GM23248 (cell line): ENCODE results near the gene ATG13. TPM values are rescaled to one million over a fixed set of nuclear protein-coding genes. Genes with fewer than 3 reads are reported as not detected.

ENCODE experiments used
- DNase-seq: peaks from one replicate; pipeline ENCODE4 v3.0.0-alpha.2; 2015
- H2AFZ ChIP-seq: fragments of 200-600 bp; sonication (generic); 2 replicates; pipeline ENCODE4 v1.6.1; 2016; ENCODE audit warnings: antibody characterized with exemption
- H3F3A ChIP-seq: fragments of 200-600 bp; sonication (generic); 2 replicates; pipeline ENCODE4 v1.6.1; 2016; ENCODE audit warnings: mild to moderate bottlenecking, antibody characterized with exemption, mixed run types; ENCODE audit not compliant: insufficient read depth
- H3K27ac ChIP-seq: fragments of 200-600 bp; sonication (generic); 2 replicates; pipeline ENCODE4 v1.5.1; 2016; ENCODE audit warnings: mild to moderate bottlenecking
- H3K27me3 ChIP-seq: fragments of 200-600 bp; sonication (generic); replicated peaks from 2 replicates; pipeline ENCODE4 v1.6.1; 2016; ENCODE audit warnings: mild to moderate bottlenecking; ENCODE audit not compliant: insufficient read depth
- H3K36me3 ChIP-seq: fragments of 200-600 bp; sonication (generic); 2 replicates; pipeline ENCODE4 v1.6.1; 2016; ENCODE audit warnings: low read depth, mild to moderate bottlenecking
- H3K4me1 ChIP-seq: fragments of 200-600 bp; sonication (generic); 2 replicates; pipeline ENCODE4 v1.6.1; 2016; ENCODE audit warnings: mild to moderate bottlenecking; ENCODE audit not compliant: insufficient read depth
- H3K4me2 ChIP-seq: fragments of 200-600 bp; sonication (generic); one replicate; pipeline ENCODE4 v1.6.1; 2016; ENCODE audit warnings: mild to moderate bottlenecking; ENCODE audit not compliant: unreplicated experiment
- H3K4me3 ChIP-seq: fragments of 200-600 bp; sonication (generic); 2 replicates; pipeline ENCODE4 v1.5.1; 2016; ENCODE audit warnings: mild to moderate bottlenecking
- H3K79me2 ChIP-seq: fragments of 200-600 bp; sonication (generic); 2 replicates; pipeline ENCODE4 v1.6.1; 2016; ENCODE audit warnings: mild to moderate bottlenecking; ENCODE audit not compliant: insufficient read depth
- H3K9ac ChIP-seq: fragments of 200-600 bp; sonication (generic); 2 replicates; pipeline ENCODE4 v1.6.1; 2016; ENCODE audit warnings: mild to moderate bottlenecking
- H3K9me2 ChIP-seq: fragments of 200-600 bp; sonication (generic); 2 replicates; pipeline ENCODE4 v1.6.1; 2016; ENCODE audit warnings: mixed run types, mild to moderate bottlenecking, moderate library complexity; ENCODE audit not compliant: insufficient read depth
- H3K9me3 ChIP-seq: fragments of 200-600 bp; sonication (generic); one replicate; pipeline ENCODE4 v1.6.1; 2017; ENCODE audit warnings: low read depth
- H4K20me1 ChIP-seq: fragments of 200-600 bp; sonication (generic); 2 replicates; pipeline ENCODE4 v1.6.0; 2016; ENCODE audit not compliant: insufficient read depth
- EZH2 ChIP-seq: fragments of 200-600 bp; sonication (generic); IDR thresholded peaks from 2 replicates; pipeline ENCODE4 v1.6.1; 2018; ENCODE audit warnings: antibody characterized with exemption, mild to moderate bottlenecking; ENCODE audit not compliant: insufficient read depth, poor library complexity, severe bottlenecking
- EZH2phosphoT487 ChIP-seq: fragments of 200-600 bp; sonication (generic); IDR thresholded peaks from 2 replicates; pipeline ENCODE4 v1.6.1; 2018; ENCODE audit warnings: antibody characterized with exemption, moderate library complexity, mild to moderate bottlenecking, low read depth; ENCODE audit not compliant: insufficient read depth
- WGBS, 2 experiments: methylation state at CpG; one replicate each; pipeline ENCODE4 v1.1.6; 2015 to 2017; ENCODE audit warnings: low lambda C conversion rate in 2 of 2, low coverage in 1 of 2; ENCODE audit errors: missing lambda C conversion rate in 2 of 2; 5-methylcytosine and 5-hydroxymethylcytosine counted together
- in situ Hi-C: fragments of 300-500 bp; cut with MboI; formaldehyde crosslinking; loops from 2 replicates; pipeline ENCODE4 v1.15.0; 2020
- polyA plus RNA-seq: library from polyadenylated mRNA; unstranded; fragments of >200 nt; fragmentation: Nextera tagmentation; extraction: Ambion mirVana; gene quantifications from 2 replicates; pipeline ENCODE4 v1.2.1, GENCODE V29; 2016
- total RNA-seq: library from RNA; depleted of rRNA; stranded (reverse); fragments of >200 nt; shearing (Covaris generic); gene quantifications from 2 replicates; pipeline ENCODE4 v1.2.3, GENCODE V29; 2014

ATG13 gene
- total and polyA plus RNA-seq, 2 experiments from 2014 or later, result 55.1 to 118 TPM

GRCh38 chr11:46676436-46677158 lies 59.2 kb downstream of the ATG13 start:
- 81 to 85% methylated on average over 15 of the region's 15 CpGs for WGBS, 2 experiments
- no peak overlapping the region for H3K4me2 ChIP-seq
- no peaks in the 10 kb centered on the region for H3K9me2 ChIP-seq
- no peak overlapping the region for H3K9ac ChIP-seq
- no peak for TF ChIP-seq EZH2phosphoT487
- TF ChIP-seq EZH2, result no peak
- peaks cover 14% of the 10 kb centered on the region for H3K4me1 ChIP-seq
- H3K9me3 ChIP-seq, result no peaks in the 10 kb centered on the region
- no peaks in the 10 kb centered on the region for H3K27me3 ChIP-seq
- H3K36me3 ChIP-seq, result peaks cover 28% of the 10 kb centered on the region; the same call in 1 of the 2 replicates
- H2AFZ ChIP-seq, result no peak overlapping the region
- no peaks in the 10 kb centered on the region for H4K20me1 ChIP-seq
- no peak overlapping the region for H3K4me3 ChIP-seq
- DNase-seq, result no peak
- in situ Hi-C loops, result no loop called here
- no peaks in the 10 kb centered on the region for H3K79me2 ChIP-seq
- H3K27ac ChIP-seq, result peak overlapping the region; percentile 94
- H3F3A ChIP-seq, result peaks cover 28% of the 10 kb centered on the region

GRCh38 chr11:46677169-46677568 lies 59.8 kb downstream of the ATG13 start:
- no peak for DNase-seq
- H2AFZ ChIP-seq, result no peak overlapping the region
- TF ChIP-seq EZH2phosphoT487 (no peak), EZH2 (no peak)
- no peaks in the 10 kb centered on the region for H4K20me1 ChIP-seq
- no peaks in the 10 kb centered on the region for H3K9me3 ChIP-seq
- in situ Hi-C loops, result no loop called here
- peaks cover 25% of the 10 kb centered on the region for H3F3A ChIP-seq
- H3K4me3 ChIP-seq, result no peak overlapping the region
- no peak overlapping the region for H3K27ac ChIP-seq
- H3K4me1 ChIP-seq, result peaks cover 13% of the 10 kb centered on the region
- H3K79me2 ChIP-seq, result no peaks in the 10 kb centered on the region
- H3K27me3 ChIP-seq, result no peaks in the 10 kb centered on the region
- H3K4me2 ChIP-seq, result no peak overlapping the region
- H3K36me3 ChIP-seq, result peaks cover 23% of the 10 kb centered on the region; the same call in 1 of the 2 replicates
- no peaks in the 10 kb centered on the region for H3K9me2 ChIP-seq
- H3K9ac ChIP-seq, result no peak overlapping the region
- WGBS, 2 experiments, result 98% methylated on average over 8 of the region's 8 CpGs

- H3K4me2 ChIP-seq, result no peak overlapping the region
- peaks cover 13% of the 10 kb centered on the region for H3K4me1 ChIP-seq
- peaks cover 16% of the 10 kb centered on the region; the same call in 1 of the 2 replicates for H3K36me3 ChIP-seq
- no peak for TF ChIP-seq EZH2phosphoT487
- no peak for TF ChIP-seq EZH2
- in situ Hi-C loops, result no loop called here
- no peak overlapping the region for H2AFZ ChIP-seq
- H4K20me1 ChIP-seq, result no peaks in the 10 kb centered on the region
- H3K27me3 ChIP-seq, result no peaks in the 10 kb centered on the region
- H3K9me3 ChIP-seq, result no peaks in the 10 kb centered on the region
- peak; percentile 49 for DNase-seq
- WGBS, 2 experiments, result 81 to 87% methylated on average over 10 of the region's 10 CpGs
- no peaks in the 10 kb centered on the region for H3K9me2 ChIP-seq
- H3K9ac ChIP-seq, result no peak overlapping the region
- no peak overlapping the region for H3K4me3 ChIP-seq
- 0 out of 2 replicates have a peak overlapping the region, but pooled peaks have one; percentile 9 for H3K27ac ChIP-seq
- 0 out of 2 replicates have a peak, but pooled peaks cover 2% of the 10 kb centered on the region for H3K79me2 ChIP-seq
- H3F3A ChIP-seq, result peaks cover 26% of the 10 kb centered on the region
Measured at GRCh38 chr11:46677991-46678740, 60.8 kb downstream of the ATG13 start.

GRCh38 chr11:46678741-46679130 lies 61.4 kb downstream of the ATG13 start:
- TF ChIP-seq EZH2phosphoT487 (no peak), EZH2 (no peak)
- no peak overlapping the region for H3K9ac ChIP-seq
- no peak overlapping the region for H3K4me2 ChIP-seq
- 90 to 93% methylated on average over 9 of the region's 9 CpGs for WGBS, 2 experiments
- H3K36me3 ChIP-seq, result peaks cover 16% of the 10 kb centered on the region; the same call in 1 of the 2 replicates
- no peak overlapping the region for H3K4me3 ChIP-seq
- peaks cover 28% of the 10 kb centered on the region for H3F3A ChIP-seq
- no peak overlapping the region for H2AFZ ChIP-seq
- 0 out of 2 replicates have a peak overlapping the region, but pooled peaks have one; percentile 9 for H3K27ac ChIP-seq
- DNase-seq, result no peak
- no peaks in the 10 kb centered on the region for H3K27me3 ChIP-seq
- no peaks in the 10 kb centered on the region for H4K20me1 ChIP-seq
- H3K9me2 ChIP-seq, result no peaks in the 10 kb centered on the region
- in situ Hi-C loops, result no loop called here
- 0 out of 2 replicates have a peak, but pooled peaks cover 4% of the 10 kb centered on the region for H3K79me2 ChIP-seq
- no peaks in the 10 kb centered on the region for H3K9me3 ChIP-seq
- peaks cover 13% of the 10 kb centered on the region for H3K4me1 ChIP-seq
